T-helper 17 cell (primary cell): ENCODE data around the gene GABBR2. TPM values are rescaled to one million over a fixed set of nuclear protein-coding genes. Genes with fewer than 3 reads are reported as not detected.
A peak's percentile ranks its signal among the peaks of the same experiment; 100 is the strongest.

Source experiments
- ATAC-seq: fragments of 150-1000 bp; cut with Tn5 transposase; 2 replicates; pipeline ENCODE4 v1.10.0; 2021; ENCODE audit warnings: mild to moderate bottlenecking, moderate library complexity
- DNase-seq, 3 donors: peaks; one replicate each; pipeline versions ENCODE4 v3.0.0 to v3.0.0-alpha.2; 2020 to 2021
- H3K9me3 ChIP-seq: one replicate; pipeline ENCODE4 v1.7.0; 2013; ENCODE audit warnings: low read length, mild to moderate bottlenecking; ENCODE audit not compliant: control insufficient read depth, poor library complexity, severe bottlenecking
- H3K27ac Mint-ChIP-seq: one replicate; pipeline ENCODE4 v1.8.0; 2022; ENCODE audit warnings: mild to moderate bottlenecking, moderate library complexity, mixed read lengths
- H3K27me3 Mint-ChIP-seq: one replicate; pipeline ENCODE4 v1.8.0; 2022; ENCODE audit warnings: mixed read lengths
- H3K36me3 Mint-ChIP-seq: one replicate; pipeline ENCODE4 v1.8.0; 2022; ENCODE audit warnings: low read depth, mixed read lengths
- H3K4me1 Mint-ChIP-seq: one replicate; pipeline ENCODE4 v1.8.0; 2022; ENCODE audit warnings: mild to moderate bottlenecking, mixed read lengths
- H3K4me3 Mint-ChIP-seq: one replicate; pipeline ENCODE4 v1.8.0; 2022; ENCODE audit warnings: mild to moderate bottlenecking, moderate library complexity, mixed read lengths
- total RNA-seq, 4 donors: library from RNA in 2 of 4; stranded (reverse) in 2 of 4; gene quantifications; one replicate each; pipeline ENCODE4 v1.2.3 and lab custom pipeline; 2022 to 2026

Gene GABBR2
- total RNA-seq, 2 donors from 2014 or later = not detected

DNA sequence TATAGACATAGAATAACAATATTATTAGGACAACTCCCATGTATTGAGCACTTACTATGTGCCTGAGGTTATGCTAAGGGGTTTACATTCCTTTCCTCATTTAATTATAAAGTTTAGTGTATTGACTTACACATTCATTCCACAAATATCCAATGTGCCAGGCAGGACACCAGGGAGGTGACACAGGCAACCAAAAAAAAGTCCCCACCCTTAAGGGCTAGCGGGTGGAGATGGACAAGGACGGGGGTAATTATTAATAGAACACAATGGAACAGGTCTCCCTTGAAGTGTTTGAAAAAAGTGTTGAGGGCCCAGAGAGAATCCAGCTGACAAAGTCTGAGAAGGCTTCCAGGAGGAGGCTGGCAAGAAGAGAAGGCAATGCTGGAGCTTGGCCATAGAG is 459.0 kb downstream of the GABBR2 start:
- no peak overlapping the region for H3K27ac Mint-ChIP-seq
- DNase-seq = no peak

DNA sequence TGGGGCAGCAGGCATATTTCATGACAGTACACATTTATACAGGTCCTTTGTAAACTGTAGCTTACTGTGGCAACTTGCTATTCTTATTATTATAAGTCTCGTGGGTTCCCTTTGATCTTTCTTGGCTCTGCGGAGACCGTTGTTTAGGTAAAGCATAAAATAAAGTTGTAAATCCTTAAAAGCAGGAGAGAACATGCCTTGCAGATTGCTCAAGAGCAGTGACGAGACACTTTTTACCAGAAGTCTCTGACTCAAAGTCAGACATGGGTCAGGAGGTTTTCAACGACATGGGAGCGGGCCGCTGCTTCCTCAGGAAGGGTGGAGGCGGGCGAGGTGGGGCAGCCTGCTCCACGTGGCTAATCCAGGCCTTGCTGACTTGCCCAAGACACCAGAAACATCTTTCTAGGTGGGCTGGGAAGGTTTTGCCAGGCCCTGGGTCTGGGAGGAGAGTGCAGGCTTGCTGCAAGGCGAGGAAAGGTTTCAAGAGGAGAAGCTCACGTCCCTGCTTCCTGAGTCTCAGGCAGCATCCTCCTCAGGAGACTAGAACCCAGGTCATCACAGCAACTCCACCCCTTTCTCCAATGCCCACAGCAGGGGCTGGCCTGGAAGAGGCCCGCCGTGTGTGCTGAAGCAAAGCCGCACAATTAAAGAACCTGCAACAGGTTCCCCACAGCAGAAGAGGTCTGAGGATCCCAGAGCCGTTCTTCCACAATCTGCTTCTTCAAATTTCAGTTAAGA is 459.8 kb downstream of the GABBR2 start:
- ATAC-seq (peak; percentile 49), DNase-seq (no peak)
- Mint-ChIP-seq H3K4me3 (peak overlapping the region; percentile 65), H3K36me3 (peaks cover 15% of the 10 kb centered on the region), H3K27ac (peak overlapping the region; percentile 90), H3K27me3 (no peaks in the 10 kb centered on the region), H3K4me1 (peaks cover 39% of the 10 kb centered on the region)
- H3K9me3 ChIP-seq = no peaks in the 10 kb centered on the region

More for the DNA sequence above, 459.0 kb downstream of the GABBR2 start:
- no peak overlapping the region for H3K4me3 Mint-ChIP-seq
- H3K27me3 Mint-ChIP-seq = no peaks in the 10 kb centered on the region
- H3K36me3 Mint-ChIP-seq = peaks cover 15% of the 10 kb centered on the region
- no peaks in the 10 kb centered on the region for H3K9me3 ChIP-seq
- H3K4me1 Mint-ChIP-seq = peaks cover 47% of the 10 kb centered on the region
- ATAC-seq = no peak

DNA sequence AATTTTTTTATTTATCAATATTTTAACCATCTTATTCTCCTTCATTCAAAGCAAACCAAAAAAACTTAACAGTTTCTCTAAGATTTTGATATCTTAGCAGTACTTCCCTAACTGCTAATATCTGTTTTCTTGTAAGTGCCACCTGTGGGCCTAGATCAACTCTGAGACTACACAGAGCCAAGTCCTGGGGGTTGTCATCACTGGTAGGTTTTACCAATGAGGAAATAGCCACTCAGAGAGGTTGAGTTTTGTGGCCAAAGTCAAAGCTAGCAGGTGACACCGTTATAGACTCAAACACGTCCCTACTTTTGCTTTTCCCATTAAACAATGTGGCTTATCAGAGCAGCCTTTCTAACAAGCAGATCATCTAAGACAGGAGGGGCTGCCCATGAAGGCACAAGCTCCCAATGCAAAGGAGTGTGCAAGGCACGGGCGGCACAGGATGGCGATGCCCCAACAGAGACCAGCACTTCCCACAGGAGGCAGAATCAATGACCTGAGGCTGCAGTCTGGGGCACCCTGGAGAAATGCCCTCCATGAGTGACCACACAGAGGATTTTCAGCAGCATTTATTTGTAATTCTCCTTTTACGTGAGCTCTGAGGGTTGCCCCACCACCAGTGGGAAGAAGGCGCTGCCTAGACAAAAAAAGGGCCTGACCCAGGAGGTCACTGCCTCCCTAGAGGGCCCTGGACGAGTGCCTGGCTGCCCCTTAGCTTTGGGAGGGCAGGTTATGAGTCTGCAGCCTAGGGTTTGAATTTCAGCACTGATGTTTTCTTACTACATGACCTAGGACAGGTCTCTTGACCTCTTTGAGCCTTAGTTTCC is 460.7 kb downstream of the GABBR2 start:
- H3K4me3 Mint-ChIP-seq = peak overlapping the region; percentile 65
- ATAC-seq = no peak

DNA sequence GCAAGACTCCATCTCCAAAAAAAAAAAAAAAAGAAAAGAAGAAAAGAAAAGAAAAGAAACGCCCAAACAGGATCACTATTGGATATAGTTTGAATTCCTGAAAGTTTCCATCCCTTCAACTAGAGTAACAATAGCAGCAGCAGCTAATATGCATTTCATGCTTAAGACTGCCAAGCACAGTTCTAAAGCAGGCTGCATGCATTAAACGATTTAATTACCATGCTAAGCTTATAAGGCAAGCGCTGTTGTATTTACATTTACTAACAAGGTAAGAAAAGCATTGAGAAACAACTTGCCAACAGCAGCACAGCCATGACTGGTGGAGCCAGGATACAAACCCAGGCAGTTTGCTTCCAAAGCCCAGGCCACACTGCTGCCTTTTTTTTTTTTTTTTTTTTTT is 466.3 kb downstream of the GABBR2 start:
- H3K27me3 Mint-ChIP-seq = no peaks in the 10 kb centered on the region
- ATAC-seq (no peak), DNase-seq (no peak)
- H3K4me1 Mint-ChIP-seq = peaks cover 8% of the 10 kb centered on the region
- H3K27ac Mint-ChIP-seq = no peak overlapping the region
- no peak overlapping the region for H3K4me3 Mint-ChIP-seq
- no peaks in the 10 kb centered on the region for H3K9me3 ChIP-seq
- peaks cover 7% of the 10 kb centered on the region for H3K36me3 Mint-ChIP-seq

More for the DNA sequence above, 460.7 kb downstream of the GABBR2 start:
- Mint-ChIP-seq H3K4me1 (peaks cover 30% of the 10 kb centered on the region), H3K27ac (peak overlapping the region; percentile 90), H3K27me3 (no peaks in the 10 kb centered on the region), H3K36me3 (peaks cover 11% of the 10 kb centered on the region)
- DNase-seq = no peak
- no peaks in the 10 kb centered on the region for H3K9me3 ChIP-seq

DNA sequence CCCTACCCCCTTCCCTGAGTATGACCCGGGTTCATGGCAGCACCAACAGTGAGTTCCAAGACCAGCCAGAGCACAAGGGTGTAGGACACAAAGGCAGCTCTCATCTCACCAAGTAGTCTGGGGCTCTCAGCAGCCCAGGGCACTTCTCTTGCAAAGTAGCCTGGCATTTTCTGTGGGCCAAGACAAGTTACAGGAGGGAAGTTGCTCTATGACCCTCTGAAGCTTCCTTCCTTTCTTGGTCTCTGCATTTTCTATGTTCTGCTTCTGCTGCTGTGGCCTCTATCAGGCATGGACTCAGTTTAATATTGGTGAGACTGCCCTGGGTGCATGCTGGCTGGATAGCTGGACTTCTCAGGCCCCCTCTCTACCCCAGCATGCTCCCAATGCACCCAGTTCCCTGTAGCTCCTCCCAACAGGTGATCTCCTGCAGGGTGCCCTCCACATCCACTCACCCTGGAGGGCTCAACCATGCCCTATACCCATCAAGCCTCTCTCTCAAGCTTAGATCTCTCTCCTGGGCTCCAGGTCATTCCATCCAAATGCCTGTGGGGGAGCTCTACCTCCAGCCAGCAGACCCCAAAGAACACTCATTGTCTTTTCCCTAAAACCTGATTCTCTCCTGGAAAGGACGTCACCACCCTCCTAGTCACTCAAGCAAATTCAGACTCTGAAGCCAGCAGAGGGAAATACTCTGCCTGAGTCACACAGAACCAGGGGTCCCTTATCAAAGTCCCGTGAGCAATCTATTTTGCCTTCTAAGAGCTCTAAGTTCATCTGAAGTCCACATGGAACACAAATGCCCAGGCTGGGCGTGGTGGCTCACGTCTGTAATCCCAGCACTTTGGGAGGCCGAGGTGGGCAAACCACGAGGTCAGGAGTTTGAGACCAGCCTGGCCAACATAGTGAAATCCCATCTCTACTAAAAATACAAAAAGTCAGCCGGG is 467.1 kb downstream of the GABBR2 start:
- Mint-ChIP-seq H3K27me3 (no peaks in the 10 kb centered on the region), H3K4me3 (no peak overlapping the region), H3K4me1 (peaks cover 8% of the 10 kb centered on the region), H3K27ac (peak overlapping the region; percentile 16), H3K36me3 (peaks cover 7% of the 10 kb centered on the region)
- no peaks in the 10 kb centered on the region for H3K9me3 ChIP-seq
- DNase-seq (no peak), ATAC-seq (no peak)

DNA sequence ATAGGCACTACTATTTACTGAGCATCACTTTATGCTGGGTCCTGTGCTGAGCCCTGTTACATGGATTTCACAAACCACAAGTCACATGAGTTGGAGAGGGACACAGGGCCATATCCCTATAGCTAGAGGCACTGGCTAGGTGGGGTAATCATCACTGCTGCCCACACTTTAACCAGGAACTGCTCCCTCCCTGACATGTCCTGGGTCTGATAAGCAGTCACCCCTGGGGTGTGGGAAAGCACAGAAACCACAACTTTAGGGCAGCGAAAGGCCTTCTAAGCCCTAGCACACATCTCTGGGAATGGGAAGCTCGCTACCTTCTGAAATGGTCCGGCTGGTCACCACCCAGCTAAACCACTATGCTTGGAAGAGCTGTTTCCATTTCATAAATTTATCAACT is 468.3 kb downstream of the GABBR2 start:
- Mint-ChIP-seq H3K27ac (no peak overlapping the region), H3K4me3 (no peak overlapping the region), H3K4me1 (peaks cover 6% of the 10 kb centered on the region), H3K36me3 (peaks cover 5% of the 10 kb centered on the region), H3K27me3 (no peaks in the 10 kb centered on the region)
- no peaks in the 10 kb centered on the region for H3K9me3 ChIP-seq
- DNase-seq (no peak), ATAC-seq (no peak)

Other genes starting within 250 kb of the GABBR2 start
- 10 to 100 TPM in 1 of 2 donors, 1 to 10 TPM in 1; 9.6 to 10.0 TPM for gene ANKS6, start 87.6 kb upstream of the GABBR2 start, total RNA-seq
- 10 to 100 TPM; 10.2 to 11.3 TPM for gene GALNT12, start 98.7 kb upstream of the GABBR2 start, total RNA-seq
- not detected for gene COL15A1, start 235.0 kb upstream of the GABBR2 start, total RNA-seq